ENCODE measurements around the gene PTH1R.

DNA sequence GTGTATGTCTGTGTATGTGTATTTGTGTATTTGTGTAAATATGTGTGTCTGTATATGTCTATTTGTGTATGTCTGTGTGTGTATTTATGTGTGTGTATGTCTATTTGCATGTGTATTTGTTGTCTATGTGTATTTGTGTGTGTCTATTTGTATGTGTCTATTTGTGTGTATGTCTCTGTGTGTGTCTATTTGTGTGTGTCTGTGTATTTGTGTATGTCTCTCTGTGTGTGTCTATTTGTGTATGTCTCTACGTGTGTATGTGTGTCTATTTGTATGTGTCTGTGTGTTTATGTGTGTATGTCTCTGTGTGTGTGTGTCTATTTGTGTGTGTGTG lies 30.4 kb downstream of the PTH1R start:
- TF ChIP-seq EP300 (IDR thresholded peaks at IDR 0.05) (no peak), POLR2A (IDR thresholded peaks at IDR 0.05) (no peak)
- TF ChIP-seq, protein P1, sequence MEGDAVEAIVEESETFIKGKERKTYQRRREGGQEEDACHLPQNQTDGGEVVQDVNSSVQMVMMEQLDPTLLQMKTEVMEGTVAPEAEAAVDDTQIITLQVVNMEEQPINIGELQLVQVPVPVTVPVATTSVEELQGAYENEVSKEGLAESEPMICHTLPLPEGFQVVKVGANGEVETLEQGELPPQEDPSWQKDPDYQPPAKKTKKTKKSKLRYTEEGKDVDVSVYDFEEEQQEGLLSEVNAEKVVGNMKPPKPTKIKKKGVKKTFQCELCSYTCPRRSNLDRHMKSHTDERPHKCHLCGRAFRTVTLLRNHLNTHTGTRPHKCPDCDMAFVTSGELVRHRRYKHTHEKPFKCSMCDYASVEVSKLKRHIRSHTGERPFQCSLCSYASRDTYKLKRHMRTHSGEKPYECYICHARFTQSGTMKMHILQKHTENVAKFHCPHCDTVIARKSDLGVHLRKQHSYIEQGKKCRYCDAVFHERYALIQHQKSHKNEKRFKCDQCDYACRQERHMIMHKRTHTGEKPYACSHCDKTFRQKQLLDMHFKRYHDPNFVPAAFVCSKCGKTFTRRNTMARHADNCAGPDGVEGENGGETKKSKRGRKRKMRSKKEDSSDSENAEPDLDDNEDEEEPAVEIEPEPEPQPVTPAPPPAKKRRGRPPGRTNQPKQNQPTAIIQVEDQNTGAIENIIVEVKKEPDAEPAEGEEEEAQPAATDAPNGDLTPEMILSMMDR (IDR thresholded peaks at IDR 0.05): peak in 1 of 7 experiments; percentile 21

Data from stomach (tissue), 4 donors.